Measurements from ENCODE around the gene GLCCI1. TPM values are rescaled to one million over a fixed set of nuclear protein-coding genes. Genes with fewer than 3 reads are reported as not detected.

The GLCCI1 gene
- total and polyA plus RNA-seq, 10 of the 15 experiments (the other 5 are each of a cell fraction or from before 2014, with no cell fraction given): 12.6 to 92.0 (median 27.6) TPM

- TF ChIP-seq SPI1 (IDR thresholded peaks at IDR 0.05; ENCODE audit: borderline replicate concordance, insufficient read depth, low read depth, low read length): no peak
- no peak for TF ChIP-seq FOS (IDR thresholded peaks at IDR 0.05; ENCODE audit: borderline replicate concordance, extremely low read depth, insufficient read length)
- no peak for TF ChIP-seq SKIL (IDR thresholded peaks at IDR 0.05; ENCODE audit: low read depth, poor library complexity, severe bottlenecking)
- no peak for TF ChIP-seq RCOR1 (conservative IDR thresholded peaks at IDR 0.05; ENCODE audit: low read depth, low read length)
- TF ChIP-seq LARP7 (IDR thresholded peaks at IDR 0.05): no peak
- no peak for TF ChIP-seq MTA2 (IDR thresholded peaks at IDR 0.05; ENCODE audit: low read depth)
- no peak for TF ChIP-seq DPF2 (IDR thresholded peaks at IDR 0.05)
- TF ChIP-seq SMAD5 (IDR thresholded peaks at IDR 0.05; ENCODE audit: low read depth): no peak
- no peak for TF ChIP-seq SMC3 (IDR thresholded peaks at IDR 0.05; ENCODE audit: borderline replicate concordance, low read length)
- no peak for TF ChIP-seq ZNF592 (IDR thresholded peaks at IDR 0.05)
- TF ChIP-seq ZSCAN29 (IDR thresholded peaks at IDR 0.05): no peak
- TF ChIP-seq NFYA (IDR thresholded peaks at IDR 0.05; ENCODE audit: borderline replicate concordance, low read depth, low read length): no peak
Measured at GRCh38 chr7:8085420-8085819, 116.8 kb downstream of the GLCCI1 start (continued).
